ENCODE data around the gene SLC6A17. TPM values are rescaled to one million over a fixed set of nuclear protein-coding genes. Genes with fewer than 3 reads are reported as not detected.

SLC6A17 gene
- total RNA-seq, 1 experiment from 2014 or later, result 0.17 TPM

- Histone ChIP-seq H3K4me1 (ENCODE audit: insufficient read depth, low read length) (no peaks in the 10 kb centered on the region), H3K18ac (ENCODE audit: insufficient read length, low read depth, low read length) (no peak overlapping the region), H3K9me3 (ENCODE audit: control insufficient read depth, low read depth, low read length) (no peaks in the 10 kb centered on the region), H3K27me3 (ENCODE audit: insufficient read depth, low read length) (no peaks in the 10 kb centered on the region), H4K20me1 (ENCODE audit: control insufficient read depth, insufficient read depth, insufficient read length) (no peaks in the 10 kb centered on the region), H4K5ac (ENCODE audit: insufficient read length, low read depth, low read length) (no peak overlapping the region), H3K9ac (ENCODE audit: extremely low read depth, insufficient read length, low read length) (no peak overlapping the region), H3K4ac (ENCODE audit: low read depth, low read length) (no peak overlapping the region), H3K79me1 (ENCODE audit: insufficient read depth, low read depth, low read length, poor library complexity, severe bottlenecking) (no peaks in the 10 kb centered on the region), H2AK5ac (ENCODE audit: insufficient read length, low read length) (no peak overlapping the region), H2BK15ac (ENCODE audit: low read depth, low read length) (no peak overlapping the region), H3K79me2 (ENCODE audit: insufficient read depth, low read length) (no peaks in the 10 kb centered on the region), H3K14ac (ENCODE audit: insufficient read depth, low read length) (no peak overlapping the region), H3K23ac (ENCODE audit: insufficient read length, low read depth, low read length) (no peak overlapping the region), H3T11ph (ENCODE audit: low read length) (no peak overlapping the region), H3K27ac (ENCODE audit: insufficient read length, low read depth, low read length) (no peak overlapping the region), H2BK12ac (ENCODE audit: insufficient read length, low read depth, low read length) (no peak overlapping the region), H4K91ac (ENCODE audit: insufficient read length, low read depth, low read length) (no peak overlapping the region), H2BK20ac (ENCODE audit: low read depth, low read length, poor library complexity, severe bottlenecking) (no peak overlapping the region), H4K8ac (replicated peaks; ENCODE audit: insufficient read length, low read depth, low read length) (no peak overlapping the region), H2BK120ac (ENCODE audit: low read depth, low read length, poor library complexity, severe bottlenecking) (no peak overlapping the region), H2BK5ac (ENCODE audit: insufficient read length, low read length) (no peak overlapping the region), H3K56ac (ENCODE audit: insufficient read length, low read depth, low read length) (no peak overlapping the region), H2AFZ (ENCODE audit: low read length) (no peak overlapping the region), H3K23me2 (ENCODE audit: insufficient read length, low read depth, low read length, poor library complexity, severe bottlenecking) (no peaks in the 10 kb centered on the region), H3K4me2 (ENCODE audit: insufficient read depth, insufficient read length, low read length) (no peak overlapping the region)
- no CpG with 5 or more reads among the region's 11 CpGs for WGBS (ENCODE audit: extremely low coverage, insufficient read length, low lambda C conversion rate)
- DNase-seq, result no peak
- Mint-ChIP-seq H3K9me3 (no peaks in the 10 kb centered on the region), H3K36me3 (ENCODE audit: insufficient read depth in 1 of 3, low read depth in 3 of 3) (no peaks in the 10 kb centered on the region), H3K4me3 (no peak overlapping the region), H3K27ac (no peak overlapping the region; a peak in 1 of 7 replicates), H3K27me3 (ENCODE audit: low read depth) (peaks cover 28% of the 10 kb centered on the region), H3K4me1 (peaks cover 5 to 9% of the 10 kb centered on the region in 2 experiments; a peak in 3 of 4 replicates)
- no peak for TF ChIP-seq CTCF (conservative IDR thresholded peaks at IDR 0.05)
Measured at GRCh38 chr1:110161849-110162248, 11.6 kb downstream of the SLC6A17 start.

All from H9 (cell line).